Adrenal gland (tissue), 12 donors: Measurements from ENCODE around the gene PRR5. TPM values are rescaled to one million over a fixed set of nuclear protein-coding genes. Genes with fewer than 3 reads are reported as not detected.

ENCODE experiments used
- DNase-seq, 7 donors: peaks; one replicate each; pipeline ENCODE4 v3.0.0-alpha.2; 2019 to 2020
- H3K27ac ChIP-seq, 5 donors: fragments of 200-600 bp; sonication (generic) in 4 of 5; 1 replicate in 3 of 5; 2 replicates in 2 of 5; pipeline versions ENCODE4 v1.5.1 to v1.8.0; 2016 to 2020; ENCODE audit warnings: mild to moderate bottlenecking in 1 of 5
- H3K27me3 ChIP-seq: fragments of 200-600 bp; 2 replicates; pipeline ENCODE4 v1.8.0; 2021
- H3K36me3 ChIP-seq, 2 donors: fragments of 200-600 bp; replicated peaks in 1 of 2; 1 replicate in 1 of 2; 2 replicates in 1 of 2; pipeline versions ENCODE4 v1.5.1 to v1.8.0; 2018 to 2022
- H3K4me1 ChIP-seq, 2 donors: fragments of 200-600 bp; replicated peaks in 1 of 2; 1 replicate in 1 of 2; 2 replicates in 1 of 2; pipeline versions ENCODE4 v1.5.1 to v1.8.0; 2018 to 2021
- H3K4me3 ChIP-seq, 4 donors: fragments of 200-600 bp; sonication (generic) in 3 of 4; one replicate each; pipeline ENCODE4 v1.5.1; 2016 to 2018
- H3K9me3 ChIP-seq, 3 donors: fragments of 200-600 bp; sonication (generic) in 1 of 3; replicated peaks in 1 of 3; 1 replicate in 2 of 3; 2 replicates in 1 of 3; pipeline versions ENCODE4 v1.5.1 to v1.8.0; 2016 to 2021
- CTCF ChIP-seq, 6 experiments: fragments of 450-650 bp in 4 of 6; fragments of 200-600 bp in 2 of 6; sonication (generic) in 1 of 6; IDR thresholded peaks; 1 replicate in 5 of 6; 2 replicates in 1 of 6; pipeline versions ENCODE4 v1.5.1 to v1.8.0; 2016 to 2021; ENCODE audit warnings: antibody characterized with exemption in 6 of 6, mild to moderate bottlenecking in 2 of 6, moderate library complexity in 1 of 6
- POLR2A ChIP-seq, 2 donors: fragments of 450-650 bp; IDR thresholded peaks; one replicate each; pipeline ENCODE4 v1.6.1; 2017; ENCODE audit warnings: antibody characterized with exemption in 2 of 2, mild to moderate bottlenecking in 2 of 2, moderate library complexity in 1 of 2
- WGBS, 4 donors: extraction: QIAGEN DNeasy Blood & Tissue Kit in 2 of 4; methylation state at CpG; one replicate each; pipeline versions ENCODE4 v1.1.5 to v1.1.7; 2013 to 2017; 5-methylcytosine and 5-hydroxymethylcytosine counted together
- intact Hi-C, 2 donors: fragments of 100-400 bp; cut with DNase I; formaldehyde crosslinking; loops; one replicate each; pipeline versions ENCODE4 v1.14.1 to v1.15.0; 2022 to 2023
- polyA plus RNA-seq, 3 donors: library from polyadenylated mRNA; stranded (reverse); fragments of 200-250 nt in 2 of 3; fragments of 350-450 nt in 1 of 3; fragmentation: Illumina TruSeq in 1 of 3; extraction: RNeasy Lipid Tissue Mini Kit (QIAGEN cat#74804) in 1 of 3; gene quantifications; one replicate each; pipeline ENCODE4 v1.2.3, GENCODE V29; 2013 to 2014
- total RNA-seq, 9 donors: library from RNA; depleted of rRNA in 4 of 9; stranded (reverse); fragments of >200 nt in 4 of 9; fragments of 120-200 nt in 1 of 9; fragmentation: NEBNext Ultra II Directional in 1 of 9; extraction: Animal tissue kit (Norgen Biotek cat#: 25700) in 1 of 9; gene quantifications; one replicate each; pipeline versions ENCODE4 v1.1.0 to v1.2.4, GENCODE V29; 2013 to 2023
- donor health status: healthy with polysubstance abuse.
- donor health status: Bipolar disorder and iron deficiency.
- donor health status: DM: yes; HTN: yes; CAD: no.
- donor health status: DM: no; HTN: no; CAD: no.
- donor health status: DM: no; HTN: no; CAD: no.
- donor health status: DM: yes; HTN: yes; CAD: no.

PRR5 gene
- total and polyA plus RNA-seq, 12 donors = 1.7 to 21.4 (median 11.7) TPM

- TF ChIP-seq CTCF (IDR thresholded peaks at IDR 0.05) (no peak), POLR2A (IDR thresholded peaks at IDR 0.05) (no peak)
- H3K27me3 ChIP-seq = no peaks in the 10 kb centered on the region
- H3K4me1 ChIP-seq = peaks cover 0 to 22% of the 10 kb centered on the region in 2 donors
- H3K4me3 ChIP-seq = no peak overlapping the region
- no peaks in the 10 kb centered on the region for H3K36me3 ChIP-seq
- 21 to 75% (median 60%) methylated on average over 4 to 11 of the region's 11 CpGs for WGBS, 4 donors
- intact Hi-C loops = no loop called here
- no peak overlapping the region for H3K27ac ChIP-seq
- DNase-seq = peak in 4 of 7 donors; percentile 37 to 55 (median 49)
- no peaks in the 10 kb centered on the region for H3K9me3 ChIP-seq
Observed at GRCh38 chr22:44685384-44686056, 16.5 kb upstream of the PRR5 start.

GRCh38 chr22:44686873-44687600, 15.0 kb upstream of the PRR5 start:
- DNase-seq = no peak
- intact Hi-C loops = no loop called here
- Histone ChIP-seq H3K36me3 (no peaks in the 10 kb centered on the region), H3K27me3 (no peaks in the 10 kb centered on the region), H3K4me3 (no peak overlapping the region), H3K27ac (no peak overlapping the region), H3K4me1 (peaks cover 0 to 11% of the 10 kb centered on the region in 2 donors), H3K9me3 (no peaks in the 10 kb centered on the region)
- 56 to 69% (median 63%) methylated on average over 10 of the region's 10 CpGs for whole genome bisulfite sequencing, 4 donors
- TF ChIP-seq CTCF (IDR thresholded peaks at IDR 0.05) (no peak), POLR2A (IDR thresholded peaks at IDR 0.05) (no peak)

- Histone ChIP-seq H3K27ac (no peak overlapping the region), H3K4me3 (no peak overlapping the region), H3K4me1 (peaks cover 0 to 8% of the 10 kb centered on the region in 2 donors), H3K36me3 (no peaks in the 10 kb centered on the region), H3K27me3 (no peaks in the 10 kb centered on the region), H3K9me3 (no peaks in the 10 kb centered on the region)
- intact Hi-C loops = no loop called here
- TF ChIP-seq POLR2A (IDR thresholded peaks at IDR 0.05) = no peak
- no peak for TF ChIP-seq CTCF (IDR thresholded peaks at IDR 0.05)
- DNase-seq = no peak
- WGBS, 4 donors = 60 to 73% (median 65%) methylated on average over 10 of the region's 10 CpGs
Observed at GRCh38 chr22:44689173-44689572, 12.8 kb upstream of the PRR5 start.

GRCh38 chr22:44689915-44690524, 12.0 kb upstream of the PRR5 start:
- Histone ChIP-seq H3K27me3 (no peaks in the 10 kb centered on the region), H3K9me3 (no peaks in the 10 kb centered on the region), H3K27ac (no peak overlapping the region), H3K36me3 (no peaks in the 10 kb centered on the region), H3K4me3 (no peak overlapping the region), H3K4me1 (peaks cover 0 to 3% of the 10 kb centered on the region in 2 donors)
- intact Hi-C loops = no loop called here
- TF ChIP-seq POLR2A (IDR thresholded peaks at IDR 0.05) (no peak), CTCF (IDR thresholded peaks at IDR 0.05) (no peak)
- DNase-seq = no peak
- 84 to 92% (median 87%) methylated on average over 8 to 9 of the region's 9 CpGs for whole genome bisulfite sequencing, 4 donors
